Muscle layer of duodenum (tissue), 2 donors: ENCODE measurements around the gene IL1RAPL1.

Experiments
- H3K27ac ChIP-seq: one replicate; pipeline ENCODE4 v1.7.0; 2013; ENCODE audit warnings: mild to moderate bottlenecking, low read length
- H3K27me3 ChIP-seq: one replicate; pipeline ENCODE4 v1.7.0; 2013; ENCODE audit warnings: low read depth, mild to moderate bottlenecking, control low read depth, low read length
- H3K36me3 ChIP-seq, 2 donors: one replicate each; pipeline ENCODE4 v1.7.0; 2013; ENCODE audit warnings: low read length in 2 of 2, control low read depth in 1 of 2, mild to moderate bottlenecking in 1 of 2; ENCODE audit not compliant: insufficient read depth in 2 of 2, control insufficient read depth in 1 of 2
- H3K4me1 ChIP-seq, 2 donors: one replicate each; pipeline ENCODE4 v1.7.0; 2013; ENCODE audit warnings: low read length in 2 of 2, mild to moderate bottlenecking in 2 of 2, control low read depth in 1 of 2, moderate library complexity in 1 of 2; ENCODE audit not compliant: insufficient read depth in 2 of 2, control insufficient read depth in 1 of 2
- H3K4me3 ChIP-seq, 2 donors: one replicate each; pipeline ENCODE4 v1.7.0; 2013; ENCODE audit warnings: low read length in 2 of 2, low read depth in 1 of 2, mild to moderate bottlenecking in 1 of 2
- H3K9me3 ChIP-seq, 2 donors: one replicate each; pipeline ENCODE4 v1.7.0; 2013; ENCODE audit warnings: low read length in 2 of 2, control low read depth in 1 of 2, mild to moderate bottlenecking in 1 of 2; ENCODE audit not compliant: control insufficient read depth in 1 of 2
- donor health status: healthy.

The IL1RAPL1 gene

DNA sequence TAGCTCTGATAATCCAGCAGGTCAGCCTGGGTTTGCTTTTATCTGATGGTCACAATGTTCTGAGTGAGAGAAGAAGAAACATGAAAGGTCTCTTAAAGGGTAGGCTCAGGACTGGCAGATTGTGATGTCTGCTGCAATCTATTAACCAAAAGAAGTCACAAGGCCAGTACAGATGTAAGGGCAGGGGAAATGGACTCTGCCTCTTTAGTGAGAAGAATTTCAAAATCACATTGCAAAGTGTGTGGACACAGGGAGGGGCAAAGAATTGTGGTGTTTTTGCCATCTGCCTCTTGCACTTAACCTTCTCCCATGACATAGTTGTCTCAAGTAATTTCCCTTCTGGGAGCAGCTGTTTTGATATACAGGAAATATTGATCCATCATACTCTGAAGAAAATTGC lies 40.9 kb downstream of the IL1RAPL1 start:
- no peaks in the 10 kb centered on the region for H3K36me3 ChIP-seq
- H3K4me3 ChIP-seq = no peak overlapping the region
- H3K9me3 ChIP-seq = no peaks in the 10 kb centered on the region
- no peaks in the 10 kb centered on the region for H3K27me3 ChIP-seq
- no peaks in the 10 kb centered on the region for H3K4me1 ChIP-seq
- no peak overlapping the region for H3K27ac ChIP-seq

DNA sequence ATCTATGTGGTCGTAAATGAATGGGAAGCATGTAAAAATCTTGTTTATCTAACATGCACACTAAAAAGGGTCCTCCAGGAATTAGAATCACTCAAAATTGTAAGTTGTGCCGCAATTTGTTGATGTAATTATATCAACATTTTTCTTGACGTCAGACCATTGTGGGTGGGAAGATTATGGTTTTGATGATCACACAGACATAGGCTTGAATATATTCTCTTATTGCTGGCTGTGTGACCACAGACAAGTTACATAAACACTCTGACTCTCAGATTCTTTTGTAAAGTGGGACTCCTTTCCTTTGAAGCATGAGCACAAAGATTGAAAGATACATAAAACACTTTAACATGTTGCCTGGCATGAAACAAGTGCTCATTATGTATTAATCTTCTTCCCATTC lies 51.5 kb downstream of the IL1RAPL1 start:
- H3K27ac ChIP-seq = no peak overlapping the region
- no peaks in the 10 kb centered on the region for H3K4me1 ChIP-seq
- H3K9me3 ChIP-seq = no peaks in the 10 kb centered on the region
- no peaks in the 10 kb centered on the region for H3K36me3 ChIP-seq
- H3K4me3 ChIP-seq = no peak overlapping the region
- H3K27me3 ChIP-seq = no peaks in the 10 kb centered on the region

DNA sequence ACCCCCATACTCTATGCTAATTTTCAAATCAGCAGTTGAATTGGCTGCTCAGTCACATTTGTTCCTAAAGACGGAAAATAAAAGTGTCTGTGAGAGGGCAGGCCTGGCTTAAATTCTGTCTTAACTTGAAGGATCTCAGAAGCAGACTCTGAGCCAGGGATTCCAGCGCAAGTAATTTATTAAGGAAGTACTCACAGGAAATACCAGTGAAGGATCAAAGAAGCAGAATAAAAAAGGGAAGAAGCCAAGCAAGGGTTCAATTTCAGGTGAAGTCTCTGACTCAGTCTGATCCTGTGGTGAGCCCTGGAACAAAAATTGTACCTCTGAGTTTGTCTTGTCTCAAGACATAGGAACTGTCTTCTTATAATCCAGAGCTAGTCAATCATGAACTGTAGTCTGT lies 52.2 kb downstream of the IL1RAPL1 start:
- Histone ChIP-seq H3K4me1 (no peaks in the 10 kb centered on the region), H3K27me3 (no peaks in the 10 kb centered on the region), H3K9me3 (no peaks in the 10 kb centered on the region), H3K36me3 (no peaks in the 10 kb centered on the region), H3K27ac (no peak overlapping the region), H3K4me3 (no peak overlapping the region)

DNA sequence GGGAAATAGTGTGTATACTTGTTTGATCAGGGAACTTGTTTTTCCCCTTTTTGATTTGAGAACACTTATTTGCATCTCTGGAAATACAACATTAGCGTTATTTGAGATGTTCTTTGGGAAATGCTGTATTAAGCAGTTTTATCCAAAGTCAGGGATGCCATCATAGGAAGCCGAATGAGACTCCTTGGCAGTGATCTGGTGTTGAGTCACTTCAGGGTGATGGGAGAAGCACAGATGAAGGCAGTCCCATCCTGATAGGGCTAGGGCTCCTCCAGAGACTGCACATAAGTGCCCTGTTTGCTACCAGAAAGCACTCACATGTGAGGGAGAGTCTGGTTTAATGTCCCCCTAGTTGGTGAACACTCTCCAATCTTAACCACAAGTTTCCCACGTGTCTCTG lies 62.3 kb downstream of the IL1RAPL1 start:
- Histone ChIP-seq H3K27me3 (no peaks in the 10 kb centered on the region), H3K27ac (no peak overlapping the region), H3K9me3 (no peaks in the 10 kb centered on the region), H3K36me3 (no peaks in the 10 kb centered on the region), H3K4me3 (no peak overlapping the region), H3K4me1 (no peaks in the 10 kb centered on the region)

DNA sequence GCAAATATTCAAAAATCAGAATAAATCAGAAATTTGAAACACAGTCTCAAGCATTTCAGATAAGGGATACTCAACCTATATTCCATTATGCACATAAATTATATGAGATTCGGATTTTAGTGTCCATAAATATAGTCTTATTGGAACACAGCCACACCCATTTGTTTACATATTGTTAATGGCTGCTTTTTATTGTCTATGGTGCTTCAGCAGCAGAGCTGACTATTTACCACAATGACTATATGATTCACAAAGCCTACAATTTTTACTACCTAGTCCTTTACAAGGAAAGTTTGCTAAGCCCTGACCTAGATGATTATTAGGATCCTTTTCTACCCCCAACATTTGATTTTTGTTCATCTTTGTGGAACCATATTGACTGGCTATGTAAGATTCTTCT lies 63.9 kb downstream of the IL1RAPL1 start:
- no peaks in the 10 kb centered on the region for H3K27me3 ChIP-seq
- H3K9me3 ChIP-seq = no peaks in the 10 kb centered on the region
- no peaks in the 10 kb centered on the region for H3K4me1 ChIP-seq
- H3K36me3 ChIP-seq = no peaks in the 10 kb centered on the region
- H3K4me3 ChIP-seq = no peak overlapping the region
- no peak overlapping the region for H3K27ac ChIP-seq

DNA sequence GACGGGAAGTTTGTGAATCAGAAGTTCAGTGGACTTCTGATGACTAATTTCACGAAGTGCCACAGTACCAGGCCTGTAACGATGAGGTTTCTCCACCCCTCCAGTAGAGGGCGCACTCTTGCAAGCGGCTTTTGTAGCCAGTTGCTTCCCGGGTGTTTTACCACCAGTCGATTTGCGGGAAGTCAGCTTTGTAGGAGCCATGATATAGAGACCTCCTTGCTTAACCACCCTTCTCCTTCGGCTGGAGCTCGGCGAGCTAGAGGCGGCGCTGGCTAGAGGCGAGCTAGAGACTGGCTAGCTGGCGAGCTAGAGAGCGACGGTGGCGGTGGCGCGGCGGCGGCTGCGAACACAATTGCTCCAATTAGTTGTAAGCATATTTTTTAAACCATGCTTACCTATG lies 72.0 kb downstream of the IL1RAPL1 start:
- no peaks in the 10 kb centered on the region for H3K9me3 ChIP-seq
- H3K27ac ChIP-seq = no peak overlapping the region
- H3K4me3 ChIP-seq = no peak overlapping the region

DNA sequence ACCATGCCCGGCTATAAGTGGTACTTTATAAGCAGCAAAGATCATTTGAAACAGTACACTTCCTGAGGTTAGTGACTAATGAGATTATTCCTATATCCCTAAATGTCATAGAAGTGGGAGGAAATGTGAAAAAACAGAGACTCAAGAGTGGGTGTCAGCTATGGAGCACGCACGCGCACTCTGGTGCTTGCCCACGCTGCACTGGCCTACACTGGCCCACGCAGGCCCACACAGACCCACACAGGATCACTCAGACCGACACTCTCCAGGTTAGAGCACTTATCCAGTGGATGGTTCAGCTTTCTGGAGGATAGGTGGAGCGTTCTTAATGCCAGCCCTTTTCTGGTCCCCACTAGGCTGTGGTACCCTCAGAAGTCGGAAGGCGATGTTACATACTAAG lies 78.5 kb downstream of the IL1RAPL1 start:
- no peaks in the 10 kb centered on the region for H3K9me3 ChIP-seq
- H3K4me1 ChIP-seq = no peaks in the 10 kb centered on the region
- H3K36me3 ChIP-seq = no peaks in the 10 kb centered on the region
- no peaks in the 10 kb centered on the region for H3K27me3 ChIP-seq
- no peak overlapping the region for H3K27ac ChIP-seq
- no peak overlapping the region for H3K4me3 ChIP-seq

More for the DNA sequence above, 72.0 kb downstream of the IL1RAPL1 start:
- H3K27me3 ChIP-seq = no peaks in the 10 kb centered on the region
- H3K36me3 ChIP-seq = no peaks in the 10 kb centered on the region
- H3K4me1 ChIP-seq = no peaks in the 10 kb centered on the region

DNA sequence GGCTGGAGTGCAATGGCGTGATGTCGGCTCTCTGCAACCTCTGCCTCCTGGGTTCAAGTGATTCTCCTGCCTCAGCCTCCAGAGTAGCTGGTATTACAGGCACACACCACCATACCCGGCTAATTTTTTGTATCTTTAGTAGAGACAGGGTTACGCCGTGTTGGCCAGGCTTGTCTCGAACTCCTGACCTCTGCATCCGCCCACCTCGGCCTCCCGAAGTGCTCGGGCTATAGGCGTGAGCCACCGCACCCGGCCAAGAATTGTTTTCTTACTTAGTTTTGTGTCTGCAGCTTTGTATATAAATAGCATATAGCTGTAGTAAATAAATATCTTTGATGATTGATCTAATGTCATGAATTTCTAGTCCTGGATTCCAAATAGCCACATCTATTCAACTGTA lies 81.1 kb downstream of the IL1RAPL1 start:
- Histone ChIP-seq H3K36me3 (no peaks in the 10 kb centered on the region), H3K27ac (no peak overlapping the region), H3K27me3 (no peaks in the 10 kb centered on the region), H3K9me3 (no peaks in the 10 kb centered on the region), H3K4me1 (no peaks in the 10 kb centered on the region), H3K4me3 (no peak overlapping the region)

DNA sequence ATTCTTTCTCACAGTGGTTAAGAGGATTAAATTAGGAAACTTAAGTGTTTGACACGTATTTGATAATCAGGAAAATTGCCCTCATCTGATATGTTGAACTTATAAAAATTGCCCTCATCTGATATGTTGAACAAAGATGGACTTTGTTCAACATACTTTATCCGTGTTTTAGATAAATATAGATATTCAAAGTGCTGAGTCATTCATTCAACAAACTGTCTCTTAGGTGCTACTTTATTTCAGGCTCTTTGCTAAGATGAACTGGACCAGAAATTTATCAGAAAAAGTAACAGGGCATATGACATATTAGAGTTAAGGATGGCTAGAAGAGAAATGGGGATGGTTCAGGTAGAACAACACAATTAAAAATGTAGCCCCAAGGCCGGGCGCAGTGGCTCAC lies 81.7 kb downstream of the IL1RAPL1 start:
- Histone ChIP-seq H3K27me3 (no peaks in the 10 kb centered on the region), H3K4me3 (no peak overlapping the region), H3K36me3 (no peaks in the 10 kb centered on the region), H3K9me3 (no peaks in the 10 kb centered on the region), H3K4me1 (no peaks in the 10 kb centered on the region), H3K27ac (no peak overlapping the region)

DNA sequence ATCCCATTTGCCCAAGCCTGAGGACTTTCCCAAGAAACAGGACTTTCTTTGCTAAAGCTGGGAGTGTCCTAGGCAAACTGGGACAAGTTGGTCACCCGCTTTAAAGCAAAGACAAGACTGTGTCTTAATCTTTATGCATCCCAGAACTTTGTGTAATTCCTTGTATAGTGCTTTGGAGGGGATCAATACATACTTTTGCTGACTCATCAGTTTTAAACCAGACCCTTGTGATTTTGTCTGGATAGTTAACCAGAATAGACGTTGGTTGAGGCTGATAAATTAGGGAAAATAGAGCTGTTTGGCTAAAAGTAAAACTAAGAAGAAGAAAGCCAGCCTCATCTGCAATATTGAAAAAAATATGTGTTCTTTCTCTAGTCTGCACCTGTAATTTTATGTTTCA lies 82.8 kb downstream of the IL1RAPL1 start:
- H3K27me3 ChIP-seq = no peaks in the 10 kb centered on the region
- no peak overlapping the region for H3K4me3 ChIP-seq
- no peaks in the 10 kb centered on the region for H3K9me3 ChIP-seq
- no peak overlapping the region for H3K27ac ChIP-seq
- no peaks in the 10 kb centered on the region for H3K4me1 ChIP-seq
- no peaks in the 10 kb centered on the region for H3K36me3 ChIP-seq

DNA sequence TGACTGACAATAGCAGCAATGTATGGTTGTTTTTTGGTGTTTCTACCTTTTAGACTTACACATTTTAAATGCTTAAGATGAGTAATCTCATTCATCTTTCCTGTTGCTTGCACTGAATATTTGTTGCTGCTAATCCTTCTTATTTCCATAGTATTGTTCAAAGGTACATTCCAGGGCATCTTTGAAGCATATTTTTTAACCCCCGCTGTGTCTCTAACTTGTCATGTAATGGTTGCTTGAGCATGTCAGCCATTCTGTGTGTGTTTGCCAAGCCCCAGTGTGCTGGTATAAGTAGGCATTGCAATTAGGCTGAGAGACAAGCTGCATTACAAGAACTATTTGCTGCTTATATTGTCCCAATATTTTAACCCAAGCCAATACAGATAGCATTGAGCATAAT lies 87.9 kb downstream of the IL1RAPL1 start:
- Histone ChIP-seq H3K27ac (no peak overlapping the region), H3K4me3 (no peak overlapping the region), H3K36me3 (no peaks in the 10 kb centered on the region), H3K27me3 (no peaks in the 10 kb centered on the region), H3K9me3 (no peaks in the 10 kb centered on the region), H3K4me1 (no peaks in the 10 kb centered on the region)

DNA sequence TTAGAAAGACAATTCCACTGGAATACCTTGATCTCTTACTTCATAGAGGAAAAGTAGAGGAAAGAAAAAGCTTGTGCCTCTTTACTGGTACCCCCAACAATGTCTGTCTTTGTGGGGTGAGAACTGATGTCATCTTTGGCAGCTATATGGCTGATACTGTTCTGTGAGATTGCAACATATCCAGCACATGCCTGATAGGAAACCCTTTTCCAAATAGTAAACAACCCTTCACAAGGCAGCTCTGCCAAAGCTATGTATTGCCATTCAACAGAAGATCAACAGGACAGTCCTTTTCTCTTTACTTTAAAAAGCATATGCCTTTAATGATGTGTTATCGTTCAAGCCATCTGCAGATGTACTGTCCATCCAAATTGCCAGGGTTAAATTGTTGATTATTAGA lies 105.9 kb downstream of the IL1RAPL1 start:
- H3K27ac ChIP-seq = no peak overlapping the region
- H3K4me3 ChIP-seq = no peak overlapping the region
- H3K27me3 ChIP-seq = no peaks in the 10 kb centered on the region
- no peaks in the 10 kb centered on the region for H3K4me1 ChIP-seq
- H3K36me3 ChIP-seq = no peaks in the 10 kb centered on the region
- H3K9me3 ChIP-seq = no peaks in the 10 kb centered on the region
